Measurements from ENCODE around the gene C6orf58. TPM values are rescaled to one million over a fixed set of nuclear protein-coding genes. Genes with fewer than 3 reads are reported as not detected.

C6orf58 gene
- total RNA-seq, 1 donor from 2014 or later = not detected

DNA sequence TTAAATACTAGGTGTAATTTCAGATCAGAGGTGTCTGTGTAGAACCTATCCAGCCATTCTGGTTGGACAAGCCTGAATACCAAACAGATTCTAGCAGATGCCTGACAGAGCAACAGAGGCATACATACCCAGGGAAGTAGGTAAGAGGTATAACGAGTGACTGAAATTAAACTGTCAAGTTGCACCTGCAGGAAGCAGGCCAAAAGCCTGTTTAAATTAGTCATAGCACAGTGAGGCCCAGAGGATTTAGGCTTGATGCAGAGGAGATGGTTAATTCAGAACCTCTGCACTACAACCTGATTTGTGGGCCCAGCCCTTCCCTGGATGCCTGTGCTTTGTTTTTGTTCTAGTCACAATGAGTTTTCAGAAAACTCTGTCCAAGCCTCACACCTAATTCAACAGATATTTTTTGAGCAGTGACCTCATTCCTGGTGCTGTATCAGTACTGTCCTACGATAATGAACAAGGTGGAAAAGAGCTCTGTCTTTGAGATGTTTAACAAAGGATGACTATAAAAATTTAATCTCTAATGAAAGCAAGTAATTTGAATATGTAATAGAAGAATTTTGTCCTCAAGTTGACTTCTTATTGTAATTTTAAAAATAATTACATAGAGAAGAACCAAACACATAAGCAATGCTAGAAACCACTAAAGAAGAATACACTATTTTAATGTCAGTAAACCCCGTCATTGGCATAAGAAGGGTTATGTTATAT is 31.7 kb downstream of the C6orf58 start:
- Mint-ChIP-seq H3K27ac (no peak overlapping the region), H3K36me3 (ENCODE audit: insufficient read depth) (no peaks in the 10 kb centered on the region), H3K9me3 (ENCODE audit: low read depth) (peaks cover 3% of the 10 kb centered on the region), H3K4me1 (ENCODE audit: low read depth) (no peaks in the 10 kb centered on the region), H3K27me3 (no peaks in the 10 kb centered on the region), H3K4me3 (ENCODE audit: low read depth) (no peak overlapping the region)
- TF ChIP-seq CTCF (IDR thresholded peaks at IDR 0.05; ENCODE audit: unreplicated experiment) = no peak
- DNase-seq (ENCODE audit: low spot score, unreplicated experiment) = no peak

- no peak for TF ChIP-seq CTCF (IDR thresholded peaks at IDR 0.05; ENCODE audit: unreplicated experiment)
- no peak for DNase-seq (ENCODE audit: low spot score, unreplicated experiment)
- no peak overlapping the region for H3K27ac Mint-ChIP-seq
- no peak overlapping the region for H3K4me3 Mint-ChIP-seq (ENCODE audit: low read depth)
- H3K9me3 Mint-ChIP-seq (ENCODE audit: low read depth) = no peaks in the 10 kb centered on the region
- H3K4me1 Mint-ChIP-seq (ENCODE audit: low read depth) = no peaks in the 10 kb centered on the region
- H3K27me3 Mint-ChIP-seq = no peaks in the 10 kb centered on the region
- no peaks in the 10 kb centered on the region for H3K36me3 Mint-ChIP-seq (ENCODE audit: insufficient read depth)
Measured at GRCh38 chr6:127618729-127619128, 41.8 kb downstream of the C6orf58 start.

- no peak for DNase-seq (ENCODE audit: low spot score, unreplicated experiment)
- Mint-ChIP-seq H3K27ac (no peak overlapping the region), H3K27me3 (no peaks in the 10 kb centered on the region), H3K4me1 (ENCODE audit: low read depth) (no peaks in the 10 kb centered on the region), H3K36me3 (ENCODE audit: insufficient read depth) (no peaks in the 10 kb centered on the region), H3K9me3 (ENCODE audit: low read depth) (no peaks in the 10 kb centered on the region), H3K4me3 (ENCODE audit: low read depth) (no peak overlapping the region)
- no peak for TF ChIP-seq CTCF (IDR thresholded peaks at IDR 0.05; ENCODE audit: unreplicated experiment)
Measured at GRCh38 chr6:127630800-127631199, 53.8 kb downstream of the C6orf58 start.

- TF ChIP-seq CTCF (IDR thresholded peaks at IDR 0.05; ENCODE audit: unreplicated experiment) = no peak
- Mint-ChIP-seq H3K36me3 (ENCODE audit: insufficient read depth) (no peaks in the 10 kb centered on the region), H3K27ac (no peak overlapping the region), H3K4me3 (ENCODE audit: low read depth) (no peak overlapping the region), H3K27me3 (no peaks in the 10 kb centered on the region), H3K9me3 (ENCODE audit: low read depth) (no peaks in the 10 kb centered on the region), H3K4me1 (ENCODE audit: low read depth) (no peaks in the 10 kb centered on the region)
- no peak for DNase-seq (ENCODE audit: low spot score, unreplicated experiment)
Measured at GRCh38 chr6:127634178-127634577, 57.2 kb downstream of the C6orf58 start.

DNA sequence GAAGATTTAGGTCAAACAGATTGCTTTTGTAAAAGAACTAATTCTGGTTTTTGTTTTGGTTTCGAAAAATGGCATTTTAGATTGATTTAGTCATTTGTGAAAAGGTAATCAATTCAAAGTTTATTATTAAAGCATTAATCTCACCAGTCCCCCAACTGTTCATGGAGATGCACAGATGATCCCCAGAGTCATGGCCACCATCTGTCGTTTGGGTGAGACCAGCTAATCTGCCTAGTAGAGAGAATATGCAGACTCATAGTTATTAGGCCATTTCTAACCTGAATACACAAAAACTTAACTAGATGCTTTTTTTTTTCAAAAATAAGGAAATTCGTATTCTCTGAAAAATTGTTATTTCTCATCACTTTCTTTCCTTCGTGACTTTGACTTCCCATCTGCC is 58.1 kb downstream of the C6orf58 start:
- TF ChIP-seq CTCF (IDR thresholded peaks at IDR 0.05; ENCODE audit: unreplicated experiment) = no peak
- H3K27ac Mint-ChIP-seq = no peak overlapping the region
- H3K36me3 Mint-ChIP-seq (ENCODE audit: insufficient read depth) = no peaks in the 10 kb centered on the region
- no peak for DNase-seq (ENCODE audit: low spot score, unreplicated experiment)
- H3K9me3 Mint-ChIP-seq (ENCODE audit: low read depth) = no peaks in the 10 kb centered on the region
- H3K4me3 Mint-ChIP-seq (ENCODE audit: low read depth) = no peak overlapping the region
- no peaks in the 10 kb centered on the region for H3K4me1 Mint-ChIP-seq (ENCODE audit: low read depth)
- H3K27me3 Mint-ChIP-seq = no peaks in the 10 kb centered on the region

All from progenitor cell of endocrine pancreas (in vitro differentiated cells).